Thyroid gland (tissue), 4 donors: Measurements from ENCODE around the gene HNRNPA2B1. TPM values are rescaled to one million over a fixed set of nuclear protein-coding genes. Genes with fewer than 3 reads are reported as not detected.
A peak's percentile ranks its signal among the peaks of the same experiment; 100 is the strongest.
"Not testable (repeated sequence)": the region's sequence is repeated elsewhere in the genome, so short reads cannot be mapped to it uniquely, and the experiment has no call there.

Experiments
- DNase-seq, 2 donors: peaks; one replicate each; pipeline ENCODE4 v3.0.0-alpha.2; 2019
- H3K27ac ChIP-seq, 3 donors: fragments of 200-600 bp; sonication (generic); 1 replicate in 2 of 3; 2 replicates in 1 of 3; pipeline ENCODE4 v1.5.1; 2016 to 2019; ENCODE audit warnings: mild to moderate bottlenecking in 1 of 3, moderate library complexity in 1 of 3
- H3K27me3 ChIP-seq: fragments of 200-600 bp; sonication (generic); one replicate; pipeline ENCODE4 v1.5.1; 2019
- H3K36me3 ChIP-seq, 2 donors: fragments of 200-600 bp; sonication (generic); one replicate each; pipeline ENCODE4 v1.5.1; 2016 to 2019
- H3K4me1 ChIP-seq, 2 donors: fragments of 200-600 bp; sonication (generic); one replicate each; pipeline ENCODE4 v1.5.1; 2017 to 2019
- H3K4me3 ChIP-seq, 3 donors: fragments of 200-600 bp; sonication (generic); replicated peaks in 1 of 3; 1 replicate in 2 of 3; 2 replicates in 1 of 3; pipeline ENCODE4 v1.5.1; 2016; ENCODE audit warnings: mild to moderate bottlenecking in 1 of 3
- H3K9me3 ChIP-seq: fragments of 200-600 bp; sonication (generic); one replicate; pipeline ENCODE4 v1.5.1; 2017
- CTCF ChIP-seq, 6 experiments: fragments of 200-600 bp in 3 of 6; fragments of 450-650 bp in 3 of 6; sonication (generic) in 3 of 6; IDR thresholded peaks; one replicate each; pipeline ENCODE4 v1.5.1; 2016 to 2019; ENCODE audit warnings: antibody characterized with exemption in 6 of 6, mild to moderate bottlenecking in 2 of 6, inconsistent platforms in 1 of 6, moderate library complexity in 1 of 6
- POLR2A ChIP-seq, 2 donors: fragments of 450-650 bp; IDR thresholded peaks; one replicate each; pipeline ENCODE4 v1.6.1; 2017; ENCODE audit warnings: antibody characterized with exemption in 2 of 2, mild to moderate bottlenecking in 2 of 2, moderate library complexity in 1 of 2
- WGBS, 2 donors: methylation state at CpG; one replicate each; pipeline ENCODE4 v1.1.5; 2017; 5-methylcytosine and 5-hydroxymethylcytosine counted together
- intact Hi-C: fragments of 100-400 bp; cut with DNase I; formaldehyde crosslinking; loops from one replicate; pipeline ENCODE4 v1.15.1; 2023
- total RNA-seq, 4 donors: library from RNA; depleted of rRNA; stranded (reverse); fragments of >200 nt; gene quantifications; one replicate each; pipeline ENCODE4 v1.2.3, GENCODE V29; 2016

The HNRNPA2B1 gene
- total RNA-seq, 4 donors from 2014 or later: 192 to 303 (median 239) TPM

GRCh38 chr7:26179826-26180497, 20.6 kb downstream of the HNRNPA2B1 start:
- no peaks in the 10 kb centered on the region for H3K36me3 ChIP-seq
- no peak overlapping the region for H3K27ac ChIP-seq
- no peak for DNase-seq
- no peaks in the 10 kb centered on the region for H3K27me3 ChIP-seq
- intact Hi-C loops: no loop called here
- peaks cover 4 to 17% of the 10 kb centered on the region in 2 donors for H3K4me1 ChIP-seq
- no peak overlapping the region for H3K4me3 ChIP-seq
- no peak for TF ChIP-seq CTCF (IDR thresholded peaks at IDR 0.05)
- TF ChIP-seq POLR2A (IDR thresholded peaks at IDR 0.05): no peak
- H3K9me3 ChIP-seq: no peaks in the 10 kb centered on the region
- WGBS, 2 donors: 22 to 35% methylated on average over 8 of the region's 8 CpGs

- Histone ChIP-seq H3K9me3 (no peaks in the 10 kb centered on the region), H3K36me3 (no peaks in the 10 kb centered on the region), H3K27ac (no peak overlapping the region), H3K4me3 (no peak overlapping the region), H3K27me3 (no peaks in the 10 kb centered on the region), H3K4me1 (peaks cover 4 to 17% of the 10 kb centered on the region in 2 donors)
- no peak for DNase-seq
- 68 to 69% methylated on average over 5 of the region's 5 CpGs for WGBS, 2 donors
- intact Hi-C loops: no loop called here
- no peak for TF ChIP-seq CTCF (IDR thresholded peaks at IDR 0.05)
- TF ChIP-seq POLR2A (IDR thresholded peaks at IDR 0.05): no peak
Measured at GRCh38 chr7:26179422-26179821, 21.1 kb downstream of the HNRNPA2B1 start.

- peaks cover 0 to 13% of the 10 kb centered on the region in 2 donors for H3K4me1 ChIP-seq
- H3K36me3 ChIP-seq: no peaks in the 10 kb centered on the region
- no peaks in the 10 kb centered on the region for H3K9me3 ChIP-seq
- TF ChIP-seq POLR2A (IDR thresholded peaks at IDR 0.05) (no peak), CTCF (IDR thresholded peaks at IDR 0.05) (no peak)
- H3K27ac ChIP-seq: no peak overlapping the region
- no peaks in the 10 kb centered on the region for H3K27me3 ChIP-seq
- H3K4me3 ChIP-seq: no peak overlapping the region
- WGBS, 2 donors: 77 to 83% methylated on average over 7 of the region's 7 CpGs
- intact Hi-C loops: no loop called here
- DNase-seq: no peak
Measured at GRCh38 chr7:26178272-26178960, 22.1 kb downstream of the HNRNPA2B1 start.

GRCh38 chr7:26177269-26177668, 23.3 kb downstream of the HNRNPA2B1 start:
- H3K4me1 ChIP-seq, H3K27me3 ChIP-seq, H3K9me3 ChIP-seq, intact Hi-C loops, H3K4me3 ChIP-seq, H3K27ac ChIP-seq, H3K36me3 ChIP-seq: not testable (repeated sequence)
- WGBS, 2 donors: 47 to 54% methylated on average over 18 to 20 of the region's 20 CpGs
- DNase-seq: peak in 1 of 2 donors; percentile 31

- DNase-seq, intact Hi-C loops, H3K27me3 ChIP-seq, H3K4me3 ChIP-seq, H3K4me1 ChIP-seq, H3K36me3 ChIP-seq, H3K27ac ChIP-seq, H3K9me3 ChIP-seq: not testable (repeated sequence)
- no CpG with 5 or more reads among the region's 26 CpGs for WGBS, 2 donors
Measured at GRCh38 chr7:26176696-26177095, 23.9 kb downstream of the HNRNPA2B1 start.

GRCh38 chr7:26175903-26176302, 24.6 kb downstream of the HNRNPA2B1 start:
- H3K9me3 ChIP-seq, intact Hi-C loops, DNase-seq, H3K4me3 ChIP-seq, H3K4me1 ChIP-seq, H3K27ac ChIP-seq, H3K36me3 ChIP-seq, H3K27me3 ChIP-seq: not testable (repeated sequence)
- WGBS, 2 donors: 67 to 72% methylated on average over 2 of the region's 4 CpGs
